PC-9 (cell line): ENCODE results near the gene SCCPDH. TPM values are rescaled to one million over a fixed set of nuclear protein-coding genes. Genes with fewer than 3 reads are reported as not detected.

Source experiments
- BruUV-seq: library from RNA; stranded (reverse); fragments of 400-500 nt; replicated peaks from 2 replicates; lab custom pipeline; 2021; lab: Mats Ljungman, UMichigan
- CTCF ChIA-PET: fragments of 300-600 bp; sonication (Branson Sonifier 250); formaldehyde crosslinking; loops from one replicate; lab custom pipeline; 2022; ENCODE audit warnings: antibody characterized with exemption; lab: Charles Lee
- POLR2A ChIA-PET: fragments of 300-600 bp; sonication (Branson Sonifier 250); formaldehyde crosslinking; loops from one replicate; lab custom pipeline; 2022; ENCODE audit warnings: antibody characterized with exemption; ENCODE audit not compliant: unreplicated experiment; lab: Charles Lee
- DNase-seq, 2 experiments: peaks; one replicate each; pipeline versions ENCODE4 v3.0.0 to v3.0.0-alpha.2; 2015 to 2022; ENCODE audit warnings: mixed read lengths in 1 of 2
- H2AFZ ChIP-seq: fragments of 200-600 bp; sonication (generic); 2 replicates; pipeline ENCODE4 v1.8.1; 2017; ENCODE audit warnings: antibody characterized with exemption
- H3F3A ChIP-seq: fragments of 200-600 bp; sonication (generic); 2 replicates; pipeline ENCODE4 v1.8.1; 2017; ENCODE audit warnings: antibody characterized with exemption, mild to moderate bottlenecking, low read depth; ENCODE audit not compliant: insufficient read depth
- H3K27ac ChIP-seq: fragments of 200-600 bp; sonication (generic); 2 replicates; pipeline ENCODE4 v1.6.1; 2016; ENCODE audit warnings: mixed run types
- H3K27me3 ChIP-seq: fragments of 200-600 bp; sonication (generic); 2 replicates; pipeline ENCODE4 v1.6.1; 2016; ENCODE audit warnings: low read depth, mixed run types; ENCODE audit not compliant: insufficient read depth
- H3K36me3 ChIP-seq: fragments of 200-600 bp; sonication (generic); 2 replicates; pipeline ENCODE4 v1.6.1; 2016; ENCODE audit warnings: low read depth, mixed run types
- H3K4me1 ChIP-seq: fragments of 200-600 bp; sonication (generic); replicated peaks from 2 replicates; pipeline ENCODE4 v1.6.1; 2016; ENCODE audit warnings: mixed run types; ENCODE audit not compliant: insufficient read depth
- H3K4me2 ChIP-seq: fragments of 200-600 bp; sonication (generic); 2 replicates; pipeline ENCODE4 v1.6.1; 2017; ENCODE audit warnings: mixed run types
- H3K4me3 ChIP-seq: fragments of 200-600 bp; sonication (generic); 2 replicates; pipeline ENCODE4 v1.6.1; 2016; ENCODE audit warnings: mixed run types
- H3K79me2 ChIP-seq: fragments of 200-600 bp; sonication (generic); 2 replicates; pipeline ENCODE4 v1.6.1; 2017; ENCODE audit warnings: low read depth, mixed run types
- H3K9me2 ChIP-seq: fragments of 200-600 bp; sonication (generic); 2 replicates; pipeline ENCODE4 v1.8.1; 2017; ENCODE audit warnings: mild to moderate bottlenecking; ENCODE audit not compliant: insufficient read depth
- H3K9me3 ChIP-seq: fragments of 200-600 bp; sonication (generic); 2 replicates; pipeline ENCODE4 v1.8.1; 2016; ENCODE audit warnings: low read depth; ENCODE audit not compliant: insufficient read depth
- H4K20me1 ChIP-seq: fragments of 200-600 bp; sonication (generic); 2 replicates; pipeline ENCODE4 v1.8.1; 2017; ENCODE audit not compliant: insufficient read depth
- CTCF ChIP-seq: fragments of 200-600 bp; sonication (generic); conservative IDR thresholded peaks from 2 replicates; pipeline ENCODE4 v1.6.1; 2017; ENCODE audit warnings: mixed run types, antibody characterized with exemption, mild to moderate bottlenecking, moderate library complexity
- EZH2 ChIP-seq: fragments of 200-600 bp; sonication (generic); IDR thresholded peaks from 2 replicates; pipeline ENCODE4 v1.8.0; 2017; ENCODE audit warnings: antibody characterized with exemption, low read depth
- intact Hi-C: fragments of 100-400 bp; cut with micrococcal nuclease; formaldehyde crosslinking; loops from one replicate; pipeline ENCODE4 v1.10.0; 2022; ENCODE audit not compliant: unreplicated experiment
- total RNA-seq: library from RNA; stranded (reverse); gene quantifications from 2 replicates; pipeline ENCODE4 v1.2.3, GENCODE V29; 2021

Gene SCCPDH
- total RNA-seq, 1 experiment from 2014 or later = 17.2 TPM

- peak; percentile 38 to 45 for DNase-seq
- H3K4me1 ChIP-seq = 0 out of 2 replicates have a peak, but pooled peaks cover 9% of the 10 kb centered on the region
- H4K20me1 ChIP-seq = no peaks in the 10 kb centered on the region
- no peaks in the 10 kb centered on the region for H3K36me3 ChIP-seq
- ChIA-PET CTCF (no interaction called here), POLR2A (no interaction called here)
- H3K9me2 ChIP-seq = no peaks in the 10 kb centered on the region
- no peak overlapping the region for H2AFZ ChIP-seq
- no peak overlapping the region for H3K4me3 ChIP-seq
- H3K9me3 ChIP-seq = no peaks in the 10 kb centered on the region
- no peaks in the 10 kb centered on the region for H3F3A ChIP-seq
- no peaks in the 10 kb centered on the region for H3K79me2 ChIP-seq
- H3K27me3 ChIP-seq = no peaks in the 10 kb centered on the region
- H3K4me2 ChIP-seq = no peak overlapping the region
- H3K27ac ChIP-seq = no peak overlapping the region
- TF ChIP-seq CTCF (no peak), EZH2 (no peak)
- BruUV-seq = no TSS peak
- intact Hi-C loops = no loop called here
Measured at GRCh38 chr1:246794828-246795671, 70.8 kb downstream of the SCCPDH start.

- DNase-seq = no peak
- H3K27me3 ChIP-seq = no peaks in the 10 kb centered on the region
- H3K4me3 ChIP-seq = no peak overlapping the region
- no peaks in the 10 kb centered on the region for H3K79me2 ChIP-seq
- H4K20me1 ChIP-seq = no peaks in the 10 kb centered on the region
- no peak overlapping the region for H2AFZ ChIP-seq
- ChIA-PET POLR2A (no interaction called here), CTCF (no interaction called here)
- H3K36me3 ChIP-seq = no peaks in the 10 kb centered on the region
- no peak overlapping the region for H3K27ac ChIP-seq
- H3F3A ChIP-seq = no peaks in the 10 kb centered on the region
- no TSS peak for BruUV-seq
- 0 out of 2 replicates have a peak, but pooled peaks cover 9% of the 10 kb centered on the region for H3K4me1 ChIP-seq
- H3K9me2 ChIP-seq = no peaks in the 10 kb centered on the region
- TF ChIP-seq EZH2 (no peak), CTCF (no peak)
- no peaks in the 10 kb centered on the region for H3K9me3 ChIP-seq
- intact Hi-C loops = no loop called here
- H3K4me2 ChIP-seq = no peak overlapping the region
Measured at GRCh38 chr1:246795906-246796694, 71.9 kb downstream of the SCCPDH start.

- BruUV-seq = no TSS peak
- H3K4me2 ChIP-seq = no peak overlapping the region
- H3K9me3 ChIP-seq = no peaks in the 10 kb centered on the region
- intact Hi-C loops = no loop called here
- CTCF ChIA-PET = no interaction called here
- no peak overlapping the region for H3K27ac ChIP-seq
- no peaks in the 10 kb centered on the region for H3F3A ChIP-seq
- no peak for TF ChIP-seq EZH2
- TF ChIP-seq CTCF = no peak
- no peaks in the 10 kb centered on the region for H3K79me2 ChIP-seq
- H3K27me3 ChIP-seq = no peaks in the 10 kb centered on the region
- no peak overlapping the region for H3K4me3 ChIP-seq
- H4K20me1 ChIP-seq = no peaks in the 10 kb centered on the region
- 0 out of 2 replicates have a peak, but pooled peaks cover 9% of the 10 kb centered on the region for H3K4me1 ChIP-seq
- H3K9me2 ChIP-seq = no peaks in the 10 kb centered on the region
- POLR2A ChIA-PET = no interaction called here
- no peak for DNase-seq
- no peak overlapping the region for H2AFZ ChIP-seq
- H3K36me3 ChIP-seq = no peaks in the 10 kb centered on the region
Measured at GRCh38 chr1:246797157-246797556, 72.9 kb downstream of the SCCPDH start.
